Measurements from ENCODE around the gene KCNMA1.

The KCNMA1 gene

DNA sequence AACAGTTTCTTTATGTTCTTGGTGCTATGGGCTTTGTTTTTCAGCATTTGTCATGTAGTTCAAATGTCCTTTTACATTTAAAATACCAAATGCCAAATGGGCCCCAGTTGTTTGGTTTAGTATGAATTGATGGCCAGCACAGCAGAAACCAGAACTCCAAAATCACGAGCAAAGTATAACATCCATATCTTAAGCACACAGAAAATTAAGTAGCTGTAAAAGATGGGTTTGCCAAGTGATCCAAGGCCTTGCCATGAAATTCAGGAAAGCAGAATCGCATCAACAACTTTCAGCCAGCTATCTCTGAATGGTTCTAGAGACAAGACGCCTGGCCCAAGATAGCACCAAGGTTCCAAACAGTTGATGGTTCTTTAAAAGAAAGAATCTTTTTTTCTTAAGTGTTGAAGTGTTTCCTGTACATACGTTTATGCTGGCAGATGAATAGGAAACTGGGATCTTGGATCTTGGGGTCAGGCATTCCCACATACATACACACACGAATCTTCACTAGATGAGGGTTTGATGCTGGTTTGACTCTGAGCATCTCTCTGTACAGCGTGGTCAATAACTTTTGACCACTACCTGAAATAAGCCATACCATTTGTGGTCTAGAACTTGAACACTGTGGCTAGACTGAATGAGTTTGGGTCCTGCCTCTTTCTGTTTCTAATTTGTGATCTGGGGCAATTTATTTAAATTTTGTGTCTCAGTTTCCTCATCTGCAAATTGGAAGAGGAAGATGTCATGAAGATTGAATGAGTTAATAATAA is 711.8 kb downstream of the KCNMA1 start:
- DNase-seq (ENCODE audit: low read depth in 1 of 2, low spot score in 1 of 2) = no peak

DNA sequence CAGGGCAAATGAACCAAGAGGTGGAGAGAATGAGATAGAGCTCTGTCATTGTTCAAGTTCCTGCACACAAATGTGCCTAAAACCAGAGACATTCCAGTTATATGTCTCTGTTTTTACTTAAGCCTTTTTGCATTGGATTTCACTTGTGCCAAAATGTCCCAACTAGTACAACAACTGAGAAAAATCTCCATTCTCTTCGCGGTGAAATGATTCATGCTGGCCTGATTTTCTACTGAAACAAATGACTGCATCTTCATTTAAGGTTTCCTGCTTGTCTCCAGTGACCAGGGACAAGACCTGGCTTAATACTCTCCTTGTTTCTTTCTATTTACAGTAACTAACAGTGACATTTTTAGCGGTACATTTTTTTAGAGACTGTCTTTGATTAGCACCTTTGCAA is 714.9 kb downstream of the KCNMA1 start:
- DNase-seq (ENCODE audit: low read depth in 1 of 2, low spot score in 1 of 2) = no peak

DNA sequence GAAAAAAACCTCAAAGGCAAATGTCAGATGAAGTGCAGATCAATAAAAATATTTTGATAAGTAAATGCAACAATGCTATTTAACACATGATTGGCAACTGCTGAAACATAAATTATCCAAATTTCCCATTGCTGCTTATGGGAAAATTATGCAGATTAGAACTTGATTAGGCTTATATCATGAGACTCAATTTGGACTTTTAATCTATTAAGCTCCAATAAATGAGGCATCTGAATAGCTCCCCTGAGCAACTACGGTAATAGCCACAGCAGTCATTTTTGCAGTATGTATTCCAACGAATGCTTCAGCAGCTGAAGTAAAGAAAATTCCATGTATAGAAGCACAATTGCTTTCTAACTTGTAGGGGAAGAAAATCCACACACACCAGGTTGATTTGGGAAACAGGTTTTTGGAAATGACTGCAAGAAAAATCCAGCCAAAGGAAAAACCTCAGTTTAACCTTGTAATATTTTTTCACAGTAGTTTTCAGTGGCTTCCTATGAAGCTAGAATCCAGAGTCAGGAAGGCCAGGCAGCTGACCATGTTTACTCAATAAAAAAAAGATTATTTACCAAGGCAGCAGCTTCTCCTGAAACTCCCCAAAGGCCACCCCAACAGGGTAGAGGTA is 716.1 kb downstream of the KCNMA1 start:
- DNase-seq (ENCODE audit: low read depth in 1 of 2, low spot score in 1 of 2) = no peak

DNA sequence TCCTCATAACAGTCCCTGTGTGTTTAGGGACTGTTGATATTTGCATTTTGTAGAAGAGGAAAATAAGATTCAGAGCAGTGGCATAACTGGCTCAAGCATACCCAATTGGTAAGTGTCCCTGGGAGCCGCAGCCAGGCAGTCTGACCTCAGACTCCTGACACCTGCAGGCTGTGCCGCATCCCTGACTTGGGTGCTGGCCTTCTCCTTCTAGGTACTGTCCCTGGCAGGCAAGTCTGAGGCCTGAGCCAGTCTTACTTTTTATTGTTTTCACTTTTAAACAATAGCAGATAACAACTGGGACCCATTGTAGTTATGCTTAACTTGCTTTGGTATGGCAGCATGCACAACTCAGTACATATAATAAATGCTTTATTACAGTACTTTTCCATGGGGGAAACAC is 717.0 kb downstream of the KCNMA1 start:
- DNase-seq (ENCODE audit: low read depth in 1 of 2, low spot score in 1 of 2) = no peak

DNA sequence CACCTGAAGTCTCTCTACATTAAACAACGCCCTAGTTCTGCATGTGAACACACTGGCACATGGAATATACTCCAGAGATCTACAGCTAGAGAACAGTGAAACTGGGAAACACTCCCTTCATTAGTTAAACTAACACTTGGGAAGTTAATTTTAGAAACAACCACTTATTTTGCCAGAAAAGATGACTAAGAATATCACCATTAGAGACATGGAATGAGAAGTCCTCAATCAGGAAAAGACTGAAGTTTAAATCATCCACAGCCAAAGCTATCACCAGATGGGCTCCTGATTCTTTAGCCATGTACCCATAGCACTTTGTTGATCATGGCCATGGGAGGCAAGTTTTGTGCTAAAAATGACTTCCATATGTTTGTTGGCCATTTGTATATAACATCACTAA is 719.5 kb downstream of the KCNMA1 start:
- DNase-seq (ENCODE audit: low read depth in 1 of 2, low spot score in 1 of 2) = no peak

DNA sequence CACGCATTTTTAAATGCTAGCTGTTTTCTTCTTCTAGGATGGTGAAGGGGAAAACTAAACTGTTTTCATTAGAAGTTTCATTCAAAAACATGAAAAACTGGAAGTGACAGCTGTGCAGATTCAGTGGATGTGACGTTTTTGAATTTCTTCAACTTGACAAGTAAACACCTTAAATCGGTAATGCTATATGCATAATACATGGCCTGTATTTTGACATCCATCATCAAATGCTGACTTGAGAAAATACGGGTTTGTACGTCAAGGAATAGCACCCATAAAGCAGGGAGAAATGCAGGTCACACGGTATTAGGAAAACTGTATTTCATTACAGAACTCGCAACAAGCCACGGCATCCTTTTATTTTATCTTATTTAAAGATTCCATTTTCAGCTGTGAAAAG is 720.5 kb downstream of the KCNMA1 start:
- DNase-seq (ENCODE audit: low read depth in 1 of 2, low spot score in 1 of 2) = no peak

DNA sequence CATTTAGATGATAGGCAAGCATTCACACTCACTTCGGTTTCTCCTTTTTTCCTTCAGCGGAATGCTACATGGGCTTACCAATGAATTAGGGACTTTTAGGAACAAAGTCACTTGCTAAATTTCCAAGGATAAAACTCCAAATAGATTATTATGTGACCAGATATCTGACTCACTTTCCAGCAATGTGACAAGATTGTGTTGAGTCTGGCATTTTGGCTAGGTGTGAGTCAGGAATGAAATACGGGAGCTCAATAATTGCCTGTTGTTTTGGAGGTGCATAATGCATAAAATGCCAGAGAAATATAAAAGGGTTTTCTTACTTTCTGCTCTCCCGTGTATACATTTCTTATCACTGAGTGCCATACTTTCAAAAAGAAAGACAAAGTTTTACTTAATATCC is 721.1 kb downstream of the KCNMA1 start:
- no peak for DNase-seq (ENCODE audit: low read depth in 1 of 2, low spot score in 1 of 2)

DNA sequence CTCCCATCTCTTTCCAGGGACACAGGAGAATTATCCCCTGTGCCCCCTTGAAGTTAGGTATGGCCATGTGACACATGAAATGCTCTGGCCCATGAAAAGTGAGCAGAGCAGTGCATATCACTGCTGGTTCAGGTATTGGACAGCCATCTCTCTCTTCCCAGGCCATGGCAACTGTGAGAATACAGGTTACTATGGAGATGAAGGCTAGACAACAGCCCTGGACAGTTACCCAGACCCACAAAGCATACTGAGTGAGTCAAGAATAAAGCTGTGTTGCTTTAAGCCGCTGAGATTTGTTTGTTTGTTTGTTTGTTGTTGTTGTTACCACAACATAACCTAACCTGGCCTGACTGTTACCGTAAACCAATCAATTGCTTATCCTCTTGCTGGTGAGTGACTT is 722.3 kb downstream of the KCNMA1 start:
- no peak for DNase-seq (ENCODE audit: low read depth in 1 of 2, low spot score in 1 of 2)

DNA sequence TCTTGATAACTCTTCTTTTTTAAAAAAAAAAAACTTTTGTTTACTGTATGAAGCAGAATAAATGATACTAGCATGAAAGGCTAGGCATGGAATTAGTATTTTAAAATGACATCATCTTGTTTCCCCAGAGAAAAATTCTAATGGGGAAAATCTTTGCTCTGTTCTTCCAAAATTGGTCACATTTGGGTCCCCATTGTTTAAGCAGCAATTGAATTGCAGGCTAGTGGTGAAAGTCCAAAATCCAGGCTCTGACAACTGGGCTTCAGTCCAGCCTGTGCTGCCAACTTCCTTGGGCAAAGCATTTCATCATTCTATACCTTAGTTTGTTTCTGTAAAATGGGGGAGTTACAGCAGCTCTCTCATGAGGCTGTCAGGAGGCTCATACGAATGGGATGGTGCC is 726.4 kb downstream of the KCNMA1 start:
- DNase-seq (ENCODE audit: low read depth in 1 of 2, low spot score in 1 of 2) = no peak

DNA sequence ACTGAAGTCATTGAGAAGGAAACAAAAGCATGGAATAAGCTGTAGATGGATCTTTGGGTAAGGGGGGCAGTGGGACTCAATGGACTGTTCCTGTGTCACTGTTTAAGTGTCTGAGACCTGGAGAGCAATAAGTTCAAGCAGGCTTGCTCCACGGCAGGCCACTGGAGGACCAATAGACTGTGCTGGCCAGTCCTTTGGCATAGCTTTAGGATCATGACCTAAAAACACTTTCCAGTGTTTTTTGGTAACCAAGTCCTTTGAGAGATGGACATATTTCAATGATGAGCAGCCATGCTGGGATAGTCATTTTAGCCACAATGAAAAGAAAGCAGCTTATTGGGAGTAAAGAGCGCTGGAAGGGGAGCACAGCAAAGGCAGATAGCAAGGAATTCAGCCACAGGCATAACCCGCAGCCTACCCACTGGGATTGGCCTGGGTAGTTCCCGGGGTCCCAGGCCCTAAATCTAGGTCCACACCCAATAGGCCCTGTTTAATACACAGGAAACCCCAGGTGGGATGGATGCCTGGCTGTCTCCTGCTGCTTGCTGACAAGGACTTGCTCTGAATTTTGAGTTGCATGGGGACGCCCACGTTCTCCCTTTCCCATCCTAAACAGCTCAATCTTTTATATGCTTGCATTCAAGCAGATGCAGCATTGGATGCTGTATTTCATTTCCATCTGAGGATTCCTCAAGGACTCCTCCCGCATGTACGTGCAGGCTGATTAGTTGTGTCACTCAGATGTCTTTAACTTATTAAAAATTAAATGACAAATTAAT is 727.2 kb downstream of the KCNMA1 start:
- no peak for DNase-seq (ENCODE audit: low read depth in 1 of 2, low spot score in 1 of 2)

DNA sequence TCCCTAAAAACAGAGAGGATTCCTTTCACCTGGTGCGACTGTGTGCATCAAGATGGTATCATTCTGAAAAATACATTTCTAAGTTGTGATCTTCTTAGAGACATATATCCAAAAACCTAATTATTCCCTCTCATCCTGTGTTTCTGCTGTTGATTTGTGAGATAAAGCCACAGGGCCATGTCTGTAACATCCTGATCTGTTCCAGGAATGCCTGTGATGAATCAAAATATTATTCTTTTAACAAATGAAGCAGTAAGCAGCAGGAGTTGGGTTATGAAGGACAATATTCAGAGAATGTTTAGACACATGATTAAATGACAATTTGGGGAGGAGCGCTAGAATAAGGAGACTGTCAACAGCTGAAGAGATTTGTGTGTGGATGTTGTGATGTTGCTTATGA is 731.4 kb downstream of the KCNMA1 start:
- DNase-seq (ENCODE audit: low read depth in 1 of 2, low spot score in 1 of 2) = no peak

DNA sequence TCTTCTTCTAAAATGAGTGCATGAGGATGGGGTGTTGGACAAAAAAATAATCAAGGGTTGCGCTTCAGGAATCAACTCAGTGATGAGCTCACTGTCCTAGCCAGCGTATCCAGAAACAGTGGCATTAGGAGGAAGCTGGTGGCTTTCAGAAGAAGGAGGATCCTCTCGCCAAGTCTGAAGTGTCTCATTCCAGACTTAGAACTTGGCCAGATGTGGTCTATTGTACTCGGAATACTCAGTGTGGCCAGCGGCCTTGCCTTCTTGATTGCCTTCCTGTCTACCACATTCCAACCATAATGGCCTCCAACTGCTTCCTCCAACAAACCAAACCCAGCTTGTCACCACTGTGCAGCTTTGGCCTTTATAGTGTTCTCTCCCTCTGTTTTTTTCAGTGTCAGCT is 732.4 kb downstream of the KCNMA1 start:
- no peak for DNase-seq (ENCODE audit: low read depth in 1 of 2, low spot score in 1 of 2)

DNA sequence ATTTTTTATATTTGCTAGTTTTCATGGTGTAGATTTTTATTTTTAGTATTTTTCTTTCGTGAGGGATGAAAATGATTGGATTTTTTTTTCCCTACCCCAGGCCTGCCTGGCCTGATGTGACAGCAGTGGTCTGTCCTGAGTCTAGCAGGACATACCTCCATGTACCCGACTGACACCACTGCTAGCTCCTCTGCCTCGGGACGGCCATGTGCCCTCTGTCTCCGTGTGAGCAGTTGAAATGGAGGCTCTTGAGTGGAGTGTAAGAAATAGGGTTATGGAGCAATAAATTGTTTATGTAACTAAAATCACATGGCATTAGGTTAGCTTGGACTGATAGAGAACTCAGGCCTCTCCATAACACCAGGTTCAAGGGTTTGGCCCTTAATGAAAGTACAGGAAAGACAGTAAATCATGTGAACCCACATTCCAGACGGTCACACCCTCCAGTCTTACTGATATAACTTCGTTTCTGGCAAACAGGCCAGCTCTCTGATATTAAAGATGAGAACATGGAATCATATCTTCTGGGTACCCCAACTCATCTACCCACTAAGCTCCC is 734.1 kb downstream of the KCNMA1 start:
- DNase-seq (ENCODE audit: low read depth in 1 of 2, low spot score in 1 of 2) = no peak

DNA sequence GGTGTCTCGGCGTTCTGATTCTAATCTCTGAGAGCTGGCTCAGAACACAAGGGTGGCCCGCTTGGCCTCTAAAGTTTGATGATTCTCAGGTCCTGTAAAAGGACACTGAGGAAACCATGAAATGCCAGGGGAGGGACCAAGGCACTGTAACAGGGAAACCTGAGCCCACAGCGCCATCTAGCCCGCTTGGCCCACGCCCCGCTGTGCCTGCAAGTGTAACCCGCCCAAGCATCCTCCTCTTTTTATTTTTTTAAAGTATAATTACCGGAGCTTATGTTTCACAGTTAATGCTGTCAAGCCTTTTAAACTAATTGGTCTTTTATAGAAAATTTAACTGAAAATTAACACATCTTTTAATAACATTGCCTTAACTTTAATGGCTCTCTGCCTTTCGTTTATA is 734.7 kb downstream of the KCNMA1 start:
- DNase-seq (ENCODE audit: low read depth in 1 of 2, low spot score in 1 of 2) = no peak

DNA sequence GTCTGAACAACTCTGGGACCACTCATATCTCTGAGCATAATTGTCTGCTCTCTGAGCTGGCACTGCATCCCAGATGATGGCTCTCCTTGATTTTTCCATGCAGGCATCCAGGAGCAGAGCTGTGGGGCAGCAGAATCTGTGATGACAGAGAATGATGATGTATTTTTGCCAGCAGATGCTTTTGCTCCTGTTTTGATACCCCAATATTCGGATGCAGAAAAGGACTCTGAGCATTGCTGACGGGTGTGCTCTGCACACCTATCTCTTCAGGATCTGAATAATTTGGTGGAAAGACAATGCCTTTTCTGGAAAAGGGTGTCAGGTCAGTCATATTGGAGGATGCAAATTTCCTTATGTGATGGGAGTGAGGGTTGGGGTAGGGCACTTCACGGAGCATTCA is 735.9 kb downstream of the KCNMA1 start:
- DNase-seq (ENCODE audit: low read depth in 1 of 2, low spot score in 1 of 2) = no peak

DNA sequence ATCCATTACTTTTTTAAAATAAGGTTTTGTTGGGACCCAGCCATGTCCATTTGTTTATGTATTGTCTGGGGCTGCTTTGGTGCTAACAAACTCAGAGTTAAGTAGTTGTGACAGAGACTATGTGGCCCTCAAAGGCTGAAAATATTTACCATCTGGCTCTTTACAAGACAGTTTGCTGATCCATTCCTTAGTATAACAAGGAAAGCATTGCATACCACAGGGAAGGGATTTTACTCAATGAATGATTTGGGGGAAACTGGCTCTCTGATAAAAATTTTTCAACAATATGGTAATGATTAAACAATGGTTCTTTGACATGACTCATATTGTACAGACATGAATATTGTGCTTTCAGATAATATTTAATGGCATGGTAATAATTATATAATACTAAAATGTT is 738.1 kb downstream of the KCNMA1 start:
- DNase-seq (ENCODE audit: low read depth in 1 of 2, low spot score in 1 of 2) = no peak

DNA sequence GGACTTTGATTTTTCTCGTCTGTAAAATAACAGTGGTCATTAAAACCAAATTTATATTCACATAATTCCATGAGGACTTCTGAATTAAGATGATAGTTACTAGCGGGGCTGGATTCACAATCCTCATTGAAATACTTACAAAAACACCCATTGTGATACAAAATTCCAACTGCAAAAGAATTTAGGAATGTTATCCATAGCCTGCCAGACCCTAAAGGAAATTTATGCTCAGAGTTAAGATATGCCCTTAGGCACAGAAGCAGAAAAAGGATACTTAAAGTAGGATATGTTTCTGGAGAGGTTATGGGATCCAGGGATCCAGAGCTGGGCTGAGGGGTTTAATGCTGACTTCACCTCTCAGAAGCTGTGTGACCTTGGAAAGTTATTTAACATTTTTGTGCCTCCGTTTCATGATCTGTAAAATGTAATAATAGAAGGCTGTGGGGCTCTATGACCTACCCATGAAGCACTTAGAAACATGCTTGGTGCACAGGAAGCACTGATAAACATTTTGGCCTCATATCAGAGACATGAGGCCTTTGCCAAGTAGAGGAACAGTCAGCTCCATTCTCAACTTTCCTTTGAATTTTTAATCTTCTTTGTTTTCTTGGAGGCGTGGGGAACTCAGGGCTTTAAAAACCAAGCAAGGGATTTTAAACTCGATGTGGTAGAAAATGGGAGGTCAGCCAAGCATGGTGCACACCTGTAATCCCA is 744.7 kb downstream of the KCNMA1 start:
- DNase-seq (ENCODE audit: low read depth in 1 of 2, low spot score in 1 of 2) = no peak

DNA sequence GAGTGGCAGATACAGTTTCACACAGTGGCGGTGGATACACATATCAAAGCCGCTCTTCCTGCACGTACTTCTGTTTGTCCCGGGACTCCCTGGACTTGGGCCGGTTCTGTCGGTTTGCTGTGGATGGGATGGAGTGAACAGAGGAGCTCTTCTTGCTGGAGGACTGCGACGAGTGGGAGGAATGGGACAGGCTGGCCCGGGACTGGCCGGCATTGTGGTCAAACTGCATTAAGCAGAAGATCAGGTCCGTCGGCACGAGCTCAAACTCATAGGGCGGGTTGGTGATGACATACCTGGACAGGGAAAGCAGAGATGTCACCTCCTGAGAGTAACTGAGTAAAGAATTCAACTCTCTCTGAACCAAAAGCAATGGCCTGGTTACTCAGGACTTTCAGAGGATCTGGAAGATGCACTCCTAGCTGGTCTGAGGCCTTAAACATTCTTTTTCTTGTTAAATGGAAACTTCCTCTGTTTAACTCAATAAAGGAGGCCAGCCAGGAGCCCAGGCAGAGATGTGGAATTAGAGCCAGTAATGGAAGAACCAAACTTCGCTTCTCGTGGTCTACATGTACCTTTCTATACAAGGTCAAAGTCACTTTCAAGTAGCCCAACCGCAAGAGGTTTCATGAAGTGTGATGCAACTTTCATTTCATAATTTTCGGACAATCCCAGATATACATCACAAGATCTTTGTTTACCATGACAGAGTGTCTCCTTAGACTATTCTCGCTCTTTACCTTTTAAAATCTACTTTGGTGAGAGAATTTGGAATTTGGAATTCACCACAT is 750.2 kb downstream of the KCNMA1 start:
- no peak for DNase-seq (ENCODE audit: low read depth in 1 of 2, low spot score in 1 of 2)

DNA sequence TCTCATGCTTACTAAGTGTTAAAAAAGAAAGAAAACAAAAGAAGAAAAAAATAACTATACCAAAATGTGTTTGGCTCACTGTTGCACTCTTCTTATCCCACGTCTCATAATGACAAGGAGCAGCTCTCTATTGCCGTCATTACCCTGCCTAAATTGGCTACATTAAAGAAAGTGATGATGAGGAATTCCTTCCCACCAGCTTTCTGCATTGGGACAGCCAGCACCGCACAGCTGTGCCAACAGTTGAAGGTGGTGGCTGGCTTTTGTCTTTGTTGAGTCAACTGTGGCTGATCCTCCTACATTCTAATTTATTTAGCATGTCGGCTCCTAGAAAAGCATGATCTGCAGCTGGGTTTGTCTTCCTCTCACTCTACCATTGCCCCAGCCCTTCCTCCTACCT is 751.8 kb downstream of the KCNMA1 start:
- DNase-seq (ENCODE audit: low read depth in 1 of 2, low spot score in 1 of 2) = no peak

DNA sequence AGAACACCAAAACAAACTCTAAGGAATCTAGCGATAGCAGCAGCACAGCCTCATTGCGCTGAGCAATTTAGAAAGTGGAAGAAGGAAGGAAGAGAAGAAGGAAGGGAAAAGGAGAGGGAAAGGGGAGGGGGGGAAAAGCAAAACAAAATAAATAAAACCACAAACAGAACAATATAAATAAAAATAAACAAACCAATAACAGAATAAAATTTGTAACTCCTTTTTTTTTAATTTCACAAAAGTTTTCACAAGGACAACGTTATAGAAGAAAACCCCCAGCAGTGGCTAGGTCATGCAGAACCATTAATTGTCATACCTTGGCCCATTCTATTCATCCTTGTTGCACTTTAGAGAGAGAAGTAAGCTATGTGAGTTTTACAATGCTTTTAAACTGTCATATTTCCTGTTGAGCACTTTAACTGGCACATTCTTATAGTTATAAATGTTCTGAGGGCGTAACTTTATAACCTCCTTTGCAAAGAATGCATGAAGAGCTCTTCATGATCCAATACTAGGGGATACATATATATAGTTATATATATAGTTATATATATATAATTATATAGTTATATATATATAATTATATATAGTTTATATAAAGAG is 752.8 kb downstream of the KCNMA1 start:
- no peak for DNase-seq (ENCODE audit: low read depth in 1 of 2, low spot score in 1 of 2)

Measured in activated T-helper 1 cell treated with anti-CD3 and anti-CD28 coated beads, Interleukin-2, amount 50 U/mL, for 16 hours (primary cell).